ENCODE data around the gene TMEM239. TPM values are rescaled to one million over a fixed set of nuclear protein-coding genes. Genes with fewer than 3 reads are reported as not detected.

TMEM239 gene
- total RNA-seq, 2 donors from 2014 or later: not detected

DNA sequence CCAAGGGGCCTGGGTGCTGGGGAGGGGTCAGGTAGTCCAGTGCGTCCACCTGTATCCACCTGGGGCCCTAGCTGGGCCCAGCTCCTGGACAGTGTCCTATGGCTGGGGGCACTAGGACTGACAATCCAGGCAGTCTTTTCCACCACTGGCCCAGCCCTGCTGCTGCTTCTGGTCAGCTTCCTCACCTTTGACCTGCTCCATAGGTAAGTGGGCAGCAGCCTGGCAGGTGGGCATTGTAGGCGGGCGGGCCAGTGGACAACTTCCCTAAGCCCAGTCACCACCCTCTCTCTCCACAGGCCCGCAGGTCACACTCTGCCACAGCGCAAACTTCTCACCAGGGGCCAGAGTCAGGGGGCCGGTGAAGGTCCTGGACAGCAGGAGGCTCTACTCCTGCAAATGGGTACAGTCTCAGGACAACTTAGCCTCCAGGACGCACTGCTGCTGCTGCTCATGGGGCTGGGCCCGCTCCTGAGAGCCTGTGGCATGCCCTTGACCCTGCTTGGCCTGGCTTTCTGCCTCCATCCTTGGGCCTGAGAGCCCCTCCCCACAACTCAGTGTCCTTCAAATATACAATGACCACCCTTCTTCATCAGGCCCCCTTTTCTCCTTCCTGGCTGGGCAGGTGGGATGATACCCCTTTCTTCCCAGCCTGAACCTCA, 793 bp upstream of the TMEM239 start:
- H3K9ac ChIP-seq (ENCODE audit: low read depth in 2 of 2, low read length in 2 of 2): no peak overlapping the region
- no peaks in the 10 kb centered on the region for H3K9me3 ChIP-seq
- DNase-seq: no peak
- H3K36me3 ChIP-seq: no peaks in the 10 kb centered on the region
- peaks cover 8% of the 10 kb centered on the region for H3K27me3 ChIP-seq
- H3K4me1 ChIP-seq: no peaks in the 10 kb centered on the region
- no peak overlapping the region for H3K27ac ChIP-seq
- TF ChIP-seq, protein P1, sequence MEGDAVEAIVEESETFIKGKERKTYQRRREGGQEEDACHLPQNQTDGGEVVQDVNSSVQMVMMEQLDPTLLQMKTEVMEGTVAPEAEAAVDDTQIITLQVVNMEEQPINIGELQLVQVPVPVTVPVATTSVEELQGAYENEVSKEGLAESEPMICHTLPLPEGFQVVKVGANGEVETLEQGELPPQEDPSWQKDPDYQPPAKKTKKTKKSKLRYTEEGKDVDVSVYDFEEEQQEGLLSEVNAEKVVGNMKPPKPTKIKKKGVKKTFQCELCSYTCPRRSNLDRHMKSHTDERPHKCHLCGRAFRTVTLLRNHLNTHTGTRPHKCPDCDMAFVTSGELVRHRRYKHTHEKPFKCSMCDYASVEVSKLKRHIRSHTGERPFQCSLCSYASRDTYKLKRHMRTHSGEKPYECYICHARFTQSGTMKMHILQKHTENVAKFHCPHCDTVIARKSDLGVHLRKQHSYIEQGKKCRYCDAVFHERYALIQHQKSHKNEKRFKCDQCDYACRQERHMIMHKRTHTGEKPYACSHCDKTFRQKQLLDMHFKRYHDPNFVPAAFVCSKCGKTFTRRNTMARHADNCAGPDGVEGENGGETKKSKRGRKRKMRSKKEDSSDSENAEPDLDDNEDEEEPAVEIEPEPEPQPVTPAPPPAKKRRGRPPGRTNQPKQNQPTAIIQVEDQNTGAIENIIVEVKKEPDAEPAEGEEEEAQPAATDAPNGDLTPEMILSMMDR (IDR thresholded peaks at IDR 0.05): no peak
- intact Hi-C loops (cut with DNase I): no loop called here
- H3K4me3 ChIP-seq: no peak overlapping the region

DNA sequence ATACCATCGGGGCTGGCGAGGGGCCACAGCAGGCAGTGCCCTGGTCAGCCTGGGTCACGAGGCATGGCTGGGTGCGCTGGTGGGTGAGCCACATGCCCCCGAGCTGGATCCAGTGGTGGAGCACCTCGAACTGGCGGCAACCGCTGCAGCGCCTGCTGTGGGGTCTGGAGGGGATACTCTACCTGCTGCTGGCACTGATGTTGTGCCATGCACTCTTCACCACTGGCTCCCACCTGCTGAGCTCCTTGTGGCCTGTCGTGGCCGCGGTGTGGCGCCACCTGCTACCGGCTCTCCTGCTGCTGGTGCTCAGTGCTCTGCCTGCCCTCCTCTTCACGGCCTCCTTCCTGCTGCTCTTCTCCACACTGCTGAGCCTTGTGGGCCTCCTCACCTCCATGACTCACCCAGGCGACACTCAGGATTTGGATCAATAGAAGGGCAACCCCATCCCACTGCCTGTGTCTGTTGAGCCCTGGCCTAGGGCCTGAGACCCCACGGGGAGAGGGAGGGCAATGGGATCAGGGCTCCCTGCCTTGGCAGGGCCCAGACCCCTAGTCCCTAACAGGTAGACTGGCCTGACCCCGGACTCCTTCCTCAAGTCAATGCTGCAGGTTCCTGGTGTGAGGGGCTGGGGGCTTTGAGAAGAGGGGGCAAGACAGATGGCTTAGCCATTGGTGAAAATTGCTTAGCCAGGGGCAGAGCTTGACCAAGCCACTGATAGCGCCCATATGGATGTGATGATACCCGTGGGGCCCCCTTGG, 598 bp downstream of the TMEM239 start:
- Histone ChIP-seq H3K9ac (ENCODE audit: low read depth in 2 of 2, low read length in 2 of 2) (no peak overlapping the region), H3K27ac (no peak overlapping the region), H3K9me3 (no peaks in the 10 kb centered on the region), H3K36me3 (no peaks in the 10 kb centered on the region), H3K27me3 (peaks cover 22% of the 10 kb centered on the region), H3K4me3 (no peak overlapping the region), H3K4me1 (no peaks in the 10 kb centered on the region)
- TF ChIP-seq, protein P1 (IDR thresholded peaks at IDR 0.05): no peak
- intact Hi-C loops (cut with DNase I): no loop called here
- no peak for DNase-seq

DNA sequence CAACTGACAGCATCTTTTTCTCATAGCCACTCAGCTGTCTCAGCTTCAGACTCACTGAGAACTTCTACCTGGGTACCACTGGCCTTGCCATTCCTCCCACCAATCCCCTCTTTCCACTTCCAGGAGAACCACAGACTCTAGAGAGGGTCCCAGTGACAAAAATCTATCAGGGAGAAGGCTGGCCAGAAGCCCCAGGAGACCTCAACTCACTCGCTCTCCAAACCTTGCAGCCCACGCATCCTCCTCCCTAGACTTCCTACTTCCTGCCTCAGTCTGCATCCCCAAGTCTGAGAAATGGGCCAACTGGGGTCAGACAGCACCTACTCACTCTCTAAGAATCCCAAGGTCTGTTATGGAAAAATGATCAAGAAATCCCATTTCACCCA, 1.2 kb downstream of the TMEM239 start:
- H3K4me1 ChIP-seq: no peaks in the 10 kb centered on the region
- intact Hi-C loops (cut with DNase I): no loop called here
- H3K4me3 ChIP-seq: no peak overlapping the region
- no peak for DNase-seq
- H3K9ac ChIP-seq (ENCODE audit: low read depth in 2 of 2, low read length in 2 of 2): no peak overlapping the region
- H3K27me3 ChIP-seq: peaks cover 27% of the 10 kb centered on the region
- H3K27ac ChIP-seq: no peak overlapping the region
- H3K36me3 ChIP-seq: no peaks in the 10 kb centered on the region
- H3K9me3 ChIP-seq: no peaks in the 10 kb centered on the region
- TF ChIP-seq, protein P1 (IDR thresholded peaks at IDR 0.05): no peak

DNA sequence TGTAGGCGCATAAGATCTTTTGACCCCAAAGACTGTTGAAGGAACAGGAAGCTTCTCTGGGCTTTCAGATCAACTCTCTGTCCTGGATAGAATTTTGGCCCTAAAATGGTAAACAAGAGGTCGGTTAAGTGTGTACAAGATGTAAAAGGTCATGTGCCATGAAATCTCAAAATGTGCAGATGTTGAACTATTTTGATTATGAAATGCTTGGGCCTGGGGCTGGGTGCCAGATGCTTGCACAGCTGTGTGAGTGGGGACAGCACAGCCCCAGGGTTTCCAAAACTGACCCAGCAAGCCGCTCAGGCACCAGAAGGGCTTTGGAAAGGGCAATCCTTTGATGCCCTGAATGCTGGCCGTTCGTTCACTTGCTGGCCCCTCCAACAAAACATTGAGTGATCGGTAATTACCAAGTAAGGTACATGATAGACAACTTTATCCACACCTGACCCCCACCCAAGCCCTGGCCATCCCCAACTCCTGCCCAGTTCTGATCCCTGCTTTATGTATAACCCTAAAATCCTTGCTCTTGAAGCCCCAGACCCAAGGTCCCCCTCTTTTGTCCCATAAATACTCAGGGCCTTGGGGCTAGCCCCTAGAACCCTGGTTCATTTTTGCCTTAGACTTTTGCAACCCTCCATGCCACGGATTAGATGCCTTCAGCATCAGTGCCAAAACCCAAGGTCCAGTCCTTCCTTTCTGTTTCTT, 1.9 kb downstream of the TMEM239 start:
- DNase-seq: no peak
- H3K36me3 ChIP-seq: no peaks in the 10 kb centered on the region
- TF ChIP-seq, protein P1 (IDR thresholded peaks at IDR 0.05): no peak
- H3K9me3 ChIP-seq: no peaks in the 10 kb centered on the region
- H3K9ac ChIP-seq (ENCODE audit: low read depth in 2 of 2, low read length in 2 of 2): no peak overlapping the region
- intact Hi-C loops (cut with DNase I): no loop called here
- no peaks in the 10 kb centered on the region for H3K4me1 ChIP-seq
- no peak overlapping the region for H3K4me3 ChIP-seq
- H3K27me3 ChIP-seq: peaks cover 27% of the 10 kb centered on the region
- H3K27ac ChIP-seq: no peak overlapping the region

DNA sequence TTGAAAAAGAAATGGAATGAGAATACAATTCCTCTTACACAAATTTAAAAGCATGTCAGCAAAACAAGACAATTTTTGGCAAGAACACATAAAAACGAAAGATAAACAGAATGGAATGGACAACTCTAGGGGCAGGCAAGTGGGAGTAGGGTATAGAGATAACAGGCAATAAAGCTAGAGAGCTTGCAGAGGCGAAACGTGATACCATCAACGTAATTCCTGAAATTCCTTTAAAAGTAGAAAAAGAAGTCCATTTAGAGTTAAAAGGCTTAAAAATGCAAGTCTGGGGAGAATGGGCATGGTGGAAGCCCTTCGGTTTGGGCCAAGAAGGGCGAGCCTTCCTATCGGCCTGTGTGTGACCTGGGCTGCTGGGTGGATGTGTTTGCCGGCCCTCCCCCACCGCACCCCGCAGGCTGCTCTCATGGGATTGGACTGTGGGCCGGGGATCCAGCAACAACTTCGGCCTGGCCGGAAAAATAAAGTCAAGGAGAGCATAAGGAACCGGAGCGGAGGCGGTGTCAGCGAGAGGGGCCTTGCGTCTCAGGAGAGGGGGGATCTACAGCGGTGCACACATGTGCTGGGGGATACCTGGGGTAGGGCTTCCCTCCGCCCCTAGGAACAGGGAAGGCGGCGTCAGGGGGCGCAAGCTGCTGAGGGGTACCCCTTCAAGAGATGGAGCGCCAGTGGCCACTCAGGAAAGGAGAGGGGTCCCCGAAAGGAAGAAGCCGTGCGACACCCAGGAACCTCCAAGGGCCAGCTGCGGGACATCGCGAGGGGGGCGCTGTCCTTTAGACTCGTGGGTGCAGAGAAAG, 4.1 kb downstream of the TMEM239 start:
- H3K36me3 ChIP-seq: no peaks in the 10 kb centered on the region
- H3K27ac ChIP-seq: no peak overlapping the region
- no peak for DNase-seq
- no peaks in the 10 kb centered on the region for H3K4me1 ChIP-seq
- no peak overlapping the region for H3K4me3 ChIP-seq
- no peaks in the 10 kb centered on the region for H3K9me3 ChIP-seq
- H3K9ac ChIP-seq (ENCODE audit: low read depth in 2 of 2, low read length in 2 of 2): no peak overlapping the region
- intact Hi-C loops (cut with DNase I): no loop called here
- H3K27me3 ChIP-seq: peaks cover 27% of the 10 kb centered on the region
- TF ChIP-seq, protein P1 (IDR thresholded peaks at IDR 0.05): no peak
